Putamen (tissue), 1 donor: ENCODE measurements around the gene DDX10.

Source experiments
- DNase-seq: peaks from one replicate; pipeline ENCODE4 v3.0.0-alpha.2; 2016; ENCODE audit warnings: low spot score

DDX10 gene

DNA sequence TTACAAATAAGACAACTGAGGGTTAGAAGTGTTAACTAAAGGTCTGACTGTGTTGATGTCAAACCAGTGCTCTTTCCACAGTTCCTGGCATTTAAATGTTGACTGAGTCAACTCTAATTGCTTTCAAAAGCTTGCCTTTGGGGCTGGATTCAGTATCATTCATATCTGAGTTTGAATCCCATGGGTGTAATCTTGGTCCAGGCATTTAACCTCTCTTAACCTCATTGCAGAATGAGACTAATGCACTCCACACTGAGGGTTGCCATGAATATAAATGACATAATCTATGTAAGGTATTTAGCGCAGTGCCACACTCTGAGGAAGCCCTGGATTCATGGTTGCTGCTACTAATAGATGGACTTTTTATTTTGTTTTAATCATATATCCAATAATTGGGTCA lies 274.3 kb downstream of the DDX10 start:
- DNase-seq, result no peak

DNA sequence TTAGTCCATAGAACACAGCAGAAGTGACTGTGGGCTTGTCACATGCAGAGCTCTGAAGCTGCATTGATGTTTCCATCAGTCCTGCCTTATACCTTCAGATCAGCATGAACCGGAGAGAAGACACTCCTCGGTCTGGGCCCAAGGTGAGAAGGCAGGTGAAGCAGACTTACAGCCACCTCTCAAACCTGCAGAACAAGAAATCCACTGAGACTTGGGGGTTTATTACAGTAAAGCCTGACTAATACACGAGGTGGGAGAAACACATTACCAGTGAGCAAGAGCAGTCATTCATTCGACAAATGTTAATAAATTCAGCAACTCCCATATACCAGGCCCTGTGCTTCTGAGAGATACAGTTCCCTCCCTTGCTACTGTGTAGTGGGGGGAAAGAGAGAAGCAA lies 279.0 kb downstream of the DDX10 start:
- DNase-seq, result no peak

DNA sequence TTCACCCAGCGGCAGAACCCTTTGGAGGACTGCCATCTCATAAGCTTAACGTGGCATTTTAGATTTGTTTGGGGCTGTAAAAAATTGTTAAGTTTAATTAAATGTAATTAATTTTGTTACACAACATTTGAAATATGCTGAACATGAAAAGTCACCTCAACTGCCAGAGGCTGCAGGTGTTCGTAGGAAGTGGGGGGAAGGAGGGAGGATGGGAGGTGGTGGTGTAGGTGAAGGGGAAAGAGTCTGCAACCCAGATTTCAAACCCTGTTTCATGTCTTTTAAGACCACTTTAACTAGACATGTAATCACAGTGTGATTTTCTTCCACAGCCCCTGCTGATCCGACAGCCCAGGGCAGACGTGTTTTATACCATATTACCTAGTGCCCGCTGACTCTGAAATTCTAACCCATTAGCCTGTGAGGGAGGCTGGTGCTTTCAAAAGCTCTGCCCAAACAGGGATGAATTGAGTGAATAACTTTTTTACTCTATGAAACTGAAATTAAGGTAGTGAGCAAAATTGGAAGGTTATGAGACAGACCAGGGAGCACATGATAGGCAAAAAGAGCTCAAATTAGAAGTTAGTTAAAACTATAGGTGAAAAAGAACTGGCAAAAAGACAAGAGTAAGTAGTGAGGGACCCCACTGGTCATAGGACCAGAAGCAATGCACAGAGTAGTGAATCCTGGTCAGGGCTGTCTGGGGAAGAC lies 279.8 kb downstream of the DDX10 start:
- DNase-seq, result no peak

DNA sequence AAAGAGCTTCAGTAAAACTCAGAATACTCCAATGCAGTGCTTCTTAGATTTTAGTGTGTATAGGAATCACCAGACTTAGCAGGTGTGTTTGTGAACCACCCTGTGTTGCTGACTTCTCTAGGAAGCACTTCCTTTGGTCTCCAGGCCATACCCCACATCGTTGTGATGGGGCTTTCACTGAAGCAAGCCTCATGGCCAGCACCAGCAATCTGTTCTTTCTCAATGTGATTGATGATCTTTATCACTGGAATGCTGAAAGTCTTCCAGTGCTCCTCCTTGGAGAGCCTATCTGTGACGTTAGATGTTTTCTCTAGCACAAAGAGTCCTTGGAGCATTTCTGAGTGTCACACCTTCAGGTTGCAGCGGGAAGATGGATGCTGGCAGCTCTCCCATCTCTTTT lies 280.5 kb downstream of the DDX10 start:
- DNase-seq, result no peak

DNA sequence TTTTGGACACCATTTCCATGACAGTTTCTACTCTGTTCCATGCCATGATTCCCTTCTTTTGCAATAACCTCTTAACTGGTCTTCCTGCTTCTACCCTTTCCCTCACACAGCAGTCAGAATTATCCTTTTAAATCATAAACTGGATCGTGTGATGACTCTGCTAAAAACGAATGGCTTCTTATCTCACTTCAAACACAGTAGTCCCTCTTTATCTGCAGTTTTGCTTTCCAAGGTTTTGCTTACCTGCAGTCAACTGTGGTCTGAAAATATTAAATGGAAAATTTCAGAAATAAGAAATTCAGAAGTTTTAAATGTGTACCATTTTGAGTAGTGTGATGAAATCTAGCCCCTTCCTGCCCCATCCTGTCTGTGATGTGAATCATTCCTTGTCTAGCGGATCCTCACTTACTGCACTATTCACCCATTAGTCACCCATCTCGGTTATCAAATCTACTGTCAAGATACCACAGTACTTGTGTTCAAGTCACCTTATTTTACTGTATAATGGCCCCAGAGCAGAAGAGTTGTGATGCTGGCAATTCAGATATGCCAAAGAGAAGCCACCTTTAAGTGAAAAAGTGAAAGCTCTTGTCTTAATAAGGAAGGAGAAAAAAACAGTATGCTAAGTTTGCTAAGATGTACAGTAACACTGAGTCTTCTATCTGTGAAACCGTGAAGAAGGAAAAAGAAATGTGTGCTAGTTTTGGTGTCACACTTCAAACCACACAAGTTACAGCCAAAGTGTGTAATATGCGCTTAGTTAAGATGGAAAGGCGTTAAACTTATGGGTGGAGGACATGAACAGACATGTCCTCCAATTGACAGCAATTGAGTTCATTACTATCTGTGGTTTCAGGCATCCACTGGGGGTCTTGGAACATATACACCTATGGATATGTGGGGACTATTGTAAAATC lies 283.0 kb downstream of the DDX10 start:
- no peak for DNase-seq

DNA sequence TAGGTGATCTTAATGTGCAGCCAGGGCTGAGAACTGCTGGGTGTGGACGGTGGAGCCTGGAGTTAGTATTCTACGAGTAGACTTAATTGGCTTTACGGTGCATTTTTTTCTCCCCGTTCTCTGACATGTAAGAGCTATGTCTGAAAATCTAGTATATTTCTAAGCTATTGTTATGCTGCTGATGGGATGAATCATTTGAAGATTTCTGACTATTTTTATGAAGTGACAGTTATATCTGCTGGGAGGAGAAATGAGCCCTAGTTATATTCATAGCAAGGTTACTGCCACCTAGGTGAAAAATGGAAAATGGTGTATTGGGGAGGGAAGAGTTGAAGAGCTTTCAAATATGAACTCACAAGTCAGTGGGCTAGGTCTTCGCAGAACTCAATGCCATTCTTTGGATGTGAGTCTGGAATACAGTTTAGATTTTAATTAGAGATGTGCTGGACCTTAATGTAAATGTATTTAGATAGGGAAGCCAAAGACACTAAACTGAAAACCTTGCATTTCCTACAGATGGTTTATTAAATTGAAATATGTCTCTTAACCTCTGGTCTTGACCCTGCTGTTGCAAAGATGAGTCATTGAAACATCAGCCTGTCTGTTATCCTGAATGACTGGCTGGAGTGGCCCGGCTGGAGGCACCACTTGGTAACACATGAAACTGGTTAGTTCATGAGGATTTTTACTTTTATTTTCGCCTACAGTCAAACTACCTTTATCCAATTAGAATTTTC lies 293.7 kb downstream of the DDX10 start:
- DNase-seq, result peak; percentile 70

DNA sequence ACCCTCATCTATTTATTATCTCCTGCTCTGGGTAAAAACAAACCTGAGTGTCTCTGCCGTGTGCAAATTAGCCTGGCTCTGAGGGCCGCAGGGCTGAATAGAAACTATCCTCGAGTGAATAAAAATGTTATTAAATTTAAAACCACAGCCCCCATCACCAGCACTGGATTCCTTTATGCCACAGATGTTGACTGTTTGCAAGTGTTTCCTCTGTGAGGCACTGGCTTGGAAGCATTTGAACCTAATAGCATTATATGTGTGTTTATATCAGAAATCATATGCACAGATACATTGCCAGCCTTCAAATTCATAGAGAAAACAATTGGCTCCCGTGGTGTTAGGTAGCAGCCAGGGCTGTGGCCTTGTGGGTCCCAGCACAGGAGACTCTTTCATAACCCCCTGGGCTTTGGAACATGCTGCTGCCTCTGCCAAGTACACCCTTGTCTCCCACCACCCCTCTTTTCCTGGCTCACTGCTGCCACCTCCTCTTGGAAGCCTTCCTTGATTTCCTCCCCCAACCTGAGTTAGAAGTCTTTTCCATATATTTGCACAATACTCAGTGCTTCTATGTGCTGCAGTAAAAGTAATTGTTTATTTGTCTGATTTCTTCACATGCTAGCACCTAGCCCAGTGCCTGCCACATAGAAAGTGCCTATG lies 294.4 kb downstream of the DDX10 start:
- DNase-seq, result no peak

DNA sequence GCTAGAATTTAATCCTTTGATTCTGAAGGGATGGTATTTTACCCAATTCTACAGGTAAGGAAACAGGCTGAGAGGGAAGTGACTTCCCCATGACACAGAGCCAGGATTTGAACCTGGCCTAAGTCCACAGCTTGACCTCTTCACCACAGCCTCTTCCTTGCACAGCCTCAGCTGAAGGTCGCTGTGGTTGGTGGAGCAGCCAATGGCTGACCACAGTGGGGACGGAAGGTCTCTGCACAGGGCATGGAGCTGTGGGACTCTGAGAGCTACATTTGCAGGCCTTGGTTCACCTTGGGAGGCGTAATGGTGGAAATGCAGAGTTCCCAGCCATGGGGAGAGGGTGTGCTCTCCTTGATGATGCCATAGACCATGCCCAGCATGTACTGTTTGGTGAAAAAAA lies 295.0 kb downstream of the DDX10 start:
- no peak for DNase-seq

DNA sequence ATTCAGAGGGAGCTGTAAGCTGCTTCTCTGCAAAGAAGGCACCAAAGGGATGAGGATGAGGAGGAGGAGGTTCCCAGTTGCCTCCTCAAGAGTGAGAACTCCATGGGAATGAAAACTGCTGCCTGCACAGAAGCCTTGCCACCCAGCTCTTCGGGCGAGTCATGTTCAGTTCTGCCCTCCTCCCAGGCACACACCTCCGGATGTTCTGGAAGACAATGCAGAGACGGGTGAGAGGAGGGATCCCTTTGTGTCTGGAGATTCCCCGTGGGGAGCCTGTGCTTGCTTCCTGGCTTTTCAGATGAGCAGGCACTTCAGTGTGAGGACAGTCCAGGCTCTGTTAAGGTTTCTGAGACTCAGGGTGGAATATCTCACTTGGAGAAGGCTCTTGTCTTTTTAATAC lies 295.6 kb downstream of the DDX10 start:
- DNase-seq, result peak; percentile 78

DNA sequence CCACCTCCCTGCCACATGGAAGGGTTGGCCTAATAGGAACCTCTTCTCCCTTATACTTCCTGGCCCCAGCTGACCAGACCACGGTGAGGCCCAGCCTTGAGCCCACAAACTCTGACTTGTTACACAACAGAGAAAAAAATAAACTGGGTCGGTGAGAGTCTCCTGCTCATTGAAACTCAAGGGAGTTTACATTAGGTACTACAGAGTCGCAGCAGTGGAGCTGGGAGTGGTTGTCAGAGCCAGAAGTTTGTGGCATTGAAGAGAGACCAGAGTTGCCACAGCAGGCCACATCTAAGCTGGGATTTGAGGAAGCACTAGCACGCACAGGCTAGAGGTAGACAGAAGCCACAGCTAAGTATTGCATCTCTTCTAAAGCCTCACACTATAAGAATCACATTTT lies 296.2 kb downstream of the DDX10 start:
- no peak for DNase-seq

DNA sequence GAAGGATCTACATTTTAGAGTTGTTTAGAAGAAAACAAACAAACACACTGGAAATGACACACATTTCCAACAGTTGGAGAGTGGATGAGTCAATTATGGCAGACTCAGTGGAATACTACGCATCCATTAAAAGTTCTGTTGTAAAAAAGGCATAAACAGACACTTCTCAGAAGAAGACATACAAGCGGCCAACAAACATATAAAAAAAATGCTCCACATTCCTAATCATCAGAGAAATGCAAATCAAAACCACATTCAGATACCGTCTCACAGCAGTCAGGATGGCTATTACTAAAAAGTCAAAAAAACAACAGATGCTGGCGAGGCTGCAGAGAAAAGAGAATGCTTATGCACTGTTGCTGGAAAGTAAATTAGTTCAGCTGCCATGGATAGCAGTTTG lies 298.2 kb downstream of the DDX10 start:
- no peak for DNase-seq

DNA sequence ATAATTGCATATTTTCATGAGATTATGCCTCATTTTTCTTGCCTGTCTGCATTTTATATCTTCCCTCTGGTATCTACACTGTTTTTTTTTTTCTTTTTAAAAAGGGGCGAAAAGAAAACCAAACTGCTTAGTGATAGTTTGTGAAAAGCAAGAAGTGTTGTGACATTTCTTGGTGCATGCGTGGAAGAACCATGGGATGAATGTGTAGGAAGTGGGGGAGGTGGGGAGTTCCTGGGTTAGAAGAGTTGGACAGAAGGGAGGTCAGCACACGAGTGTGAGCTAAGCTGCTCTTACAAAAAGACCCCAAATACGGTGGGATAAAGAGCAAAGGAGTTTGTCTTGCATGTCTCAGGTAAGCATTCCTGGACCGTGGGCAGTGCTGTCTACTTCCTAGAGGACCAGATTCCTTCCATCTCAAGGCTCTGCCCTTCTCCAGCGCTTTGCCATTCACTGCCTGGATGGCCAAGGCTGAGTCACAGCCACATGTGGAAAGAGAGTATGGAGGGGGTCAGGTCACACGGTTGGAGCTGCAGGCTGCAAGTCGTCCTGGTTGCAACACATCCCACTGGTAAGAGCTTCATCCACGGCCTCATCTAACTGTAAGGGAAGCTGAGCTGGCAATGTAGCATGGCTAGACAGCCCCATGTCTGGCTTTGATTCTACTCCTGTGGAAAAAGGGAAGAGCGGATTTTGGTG lies 300.6 kb downstream of the DDX10 start:
- DNase-seq, result no peak

DNA sequence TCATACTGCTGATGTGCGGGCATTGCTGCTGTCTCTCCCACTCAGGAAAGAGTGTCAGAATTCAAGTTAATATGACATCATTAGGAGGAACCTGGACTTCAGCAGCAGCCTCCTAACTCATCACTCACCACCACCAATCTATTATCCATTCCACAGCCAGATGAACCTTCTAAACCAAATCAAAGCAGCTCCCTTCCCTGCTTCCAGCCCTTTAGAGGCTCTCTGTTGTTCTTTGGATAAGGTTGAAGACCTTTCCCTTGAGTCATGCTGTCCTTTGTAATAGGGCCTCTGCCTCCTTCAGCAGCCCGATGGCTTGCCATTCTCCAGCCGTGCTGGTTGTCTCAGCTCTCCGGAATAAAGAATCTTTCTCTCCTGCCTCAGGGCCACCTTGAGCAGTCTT lies 301.3 kb downstream of the DDX10 start:
- no peak for DNase-seq

DNA sequence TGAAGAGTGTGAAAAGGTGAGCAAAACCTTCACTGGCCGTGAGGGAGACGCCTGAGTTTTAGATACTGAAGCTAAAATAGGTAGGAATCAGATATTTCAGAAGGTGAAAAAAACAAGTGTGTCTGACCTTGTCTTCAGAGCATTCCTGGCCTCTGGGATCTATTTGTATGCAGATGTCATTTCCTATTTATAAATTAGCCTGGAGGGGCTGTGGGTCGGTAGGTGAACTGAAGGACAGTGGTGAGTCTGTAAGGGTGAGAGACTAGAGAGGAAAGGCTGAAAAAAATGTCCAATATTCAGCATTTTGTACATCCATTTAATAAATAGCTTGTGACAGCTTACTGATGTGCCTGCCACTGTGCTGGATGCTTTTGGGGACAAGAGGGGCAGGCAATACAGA lies 302.1 kb downstream of the DDX10 start:
- DNase-seq, result no peak

DNA sequence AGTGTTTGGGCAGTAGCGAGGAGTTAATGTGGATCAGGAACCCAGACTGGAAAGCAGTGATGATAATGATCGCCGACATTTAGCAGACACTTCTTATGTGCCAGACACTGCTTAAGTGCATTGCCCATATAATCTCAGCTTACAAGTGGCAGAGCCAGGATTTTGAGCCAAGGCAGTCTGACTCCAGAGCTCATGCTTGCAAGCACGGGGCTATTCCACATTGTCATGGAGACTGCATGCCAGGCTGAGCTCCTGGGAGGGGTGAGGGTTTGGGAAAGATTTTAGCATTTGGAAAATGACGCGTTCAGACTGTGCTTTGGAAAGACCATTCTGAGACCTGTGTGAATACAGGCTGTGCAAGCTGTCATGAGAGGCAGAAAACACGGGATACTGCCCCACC lies 302.7 kb downstream of the DDX10 start:
- DNase-seq, result no peak

DNA sequence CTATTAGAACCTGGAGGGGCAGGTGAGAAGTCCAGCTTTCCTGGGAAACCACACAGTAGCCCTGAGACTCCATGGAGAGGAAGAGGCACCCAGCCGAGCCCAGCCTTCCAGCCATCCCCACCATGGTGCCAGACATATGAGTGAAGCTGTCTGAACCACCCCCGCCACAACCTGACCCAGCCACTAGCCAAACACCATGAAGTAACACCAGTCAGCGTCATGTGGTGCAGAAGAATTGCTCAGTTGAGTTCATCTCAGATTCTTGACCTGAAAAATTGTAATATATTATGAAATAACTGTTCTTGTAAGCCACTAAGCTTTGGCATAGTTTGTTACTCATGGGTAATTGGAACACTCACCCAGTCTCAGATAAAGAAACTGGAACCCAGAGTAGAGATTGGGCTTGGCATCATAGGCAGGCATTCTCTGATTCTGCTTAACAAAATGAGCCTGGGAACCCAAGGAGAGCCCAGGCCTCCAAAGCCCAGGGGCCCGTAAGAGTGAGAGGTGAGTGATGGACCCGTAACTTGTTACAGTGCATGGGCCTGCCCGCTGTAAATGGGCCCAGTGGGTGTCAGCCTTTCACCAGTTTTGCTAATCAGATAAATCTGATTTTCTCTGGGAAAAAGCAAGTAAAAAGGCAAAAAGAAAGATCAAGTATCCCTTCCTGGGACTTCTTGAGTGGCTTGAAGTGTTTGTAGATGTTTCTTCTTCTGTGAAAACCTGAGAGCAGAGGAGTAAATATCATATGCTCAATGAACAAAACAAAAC lies 305.5 kb downstream of the DDX10 start:
- no peak for DNase-seq

DNA sequence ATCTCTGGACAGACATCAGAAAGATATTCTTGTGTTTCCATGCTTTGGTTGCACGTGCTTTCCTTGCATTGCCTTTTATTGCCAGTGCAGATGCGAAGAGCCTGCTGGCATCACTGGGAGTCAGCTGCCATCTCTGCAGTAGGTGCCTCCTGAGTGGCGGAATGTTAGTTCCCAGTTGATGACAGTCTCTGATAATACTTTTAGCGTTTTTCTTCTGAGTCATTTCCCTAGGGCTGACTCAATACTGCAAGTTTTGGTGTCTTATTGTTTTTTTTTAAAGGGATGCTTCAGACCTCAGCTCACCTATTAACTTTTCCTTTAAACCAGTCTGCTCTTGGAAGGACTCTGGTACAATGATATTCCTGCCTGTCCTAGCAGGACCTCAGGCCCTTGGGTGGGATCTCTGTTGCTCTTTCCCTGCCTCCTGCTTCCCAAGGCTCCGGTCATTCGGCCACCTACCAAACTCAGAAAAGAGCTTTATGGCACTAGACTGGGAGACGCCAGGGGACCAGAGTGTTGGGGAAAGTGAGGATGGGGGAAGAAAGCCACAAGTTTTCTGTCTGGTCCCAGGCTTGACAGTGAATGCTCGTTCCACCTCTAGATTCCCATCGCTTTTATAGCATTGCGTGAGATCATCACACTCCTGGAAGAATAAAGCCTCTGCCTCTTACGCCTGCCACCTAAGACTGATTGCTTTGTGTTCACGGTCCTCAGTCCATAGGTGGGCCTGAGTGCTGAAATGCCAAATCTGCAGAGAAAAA lies 308.7 kb downstream of the DDX10 start:
- no peak for DNase-seq

DNA sequence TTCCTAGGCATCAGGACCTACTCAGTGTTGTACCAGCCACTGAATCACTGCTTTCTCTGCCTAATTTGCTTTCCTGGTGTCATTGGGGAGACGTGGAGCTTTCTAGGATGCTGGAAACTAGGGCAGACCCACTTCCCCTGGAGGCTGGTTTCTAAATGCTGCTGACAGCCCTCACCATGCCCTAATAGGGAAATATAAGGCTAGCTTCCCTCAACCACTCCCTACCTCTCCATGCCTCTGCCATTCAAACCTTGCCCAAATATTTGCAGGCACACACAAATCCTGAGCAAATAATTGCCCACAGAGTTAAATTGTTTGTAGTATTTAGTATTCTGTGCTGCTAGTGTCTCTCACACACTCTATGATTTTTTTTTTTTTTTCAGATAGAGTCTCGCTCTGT lies 310.2 kb downstream of the DDX10 start:
- DNase-seq, result no peak

DNA sequence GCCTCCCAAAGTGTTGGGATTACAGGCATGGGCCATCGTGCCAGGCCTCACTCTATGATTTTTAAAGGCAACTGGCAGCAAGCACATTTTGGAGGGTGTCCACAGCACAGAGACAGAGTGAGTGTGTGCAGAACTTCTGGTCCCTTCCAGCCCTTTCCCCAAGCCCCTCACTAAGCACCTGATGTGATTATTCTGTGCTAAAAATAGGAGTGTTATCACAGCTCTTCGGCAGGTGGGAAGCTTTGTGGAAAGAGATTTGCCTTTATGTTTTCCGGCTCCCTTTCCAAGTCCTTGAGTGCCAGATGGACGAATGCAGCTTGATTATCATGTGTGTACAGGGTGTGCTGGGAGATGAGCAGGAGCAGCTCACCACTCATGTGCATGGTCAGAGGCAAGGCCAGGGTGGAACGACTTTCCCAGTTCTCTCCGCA lies 310.8 kb downstream of the DDX10 start:
- no peak for DNase-seq
